Measurements from ENCODE around the gene FADS6. TPM values are rescaled to one million over a fixed set of nuclear protein-coding genes. Genes with fewer than 3 reads are reported as not detected.

FADS6 gene
- total and polyA plus RNA-seq, 2 donors from 2014 or later, result not detected

- Histone ChIP-seq H3K36me3 (ENCODE audit: control insufficient read depth in 2 of 3, insufficient read depth in 3 of 3, low read length in 3 of 3) (no peaks in the 10 kb centered on the region), H3K4me3 (ENCODE audit: low read length in 3 of 3) (no peak overlapping the region), H3K4me1 (ENCODE audit: control insufficient read depth in 2 of 3, insufficient read depth in 2 of 3, low read depth in 1 of 3, low read length in 3 of 3) (peaks cover 0 to 10% (median 0%) of the 10 kb centered on the region in 3 donors), H3K27me3 (ENCODE audit: control insufficient read depth, insufficient read depth, low read length) (no peaks in the 10 kb centered on the region), H3K27ac (ENCODE audit: low read depth in 2 of 2, low read length in 2 of 2) (no peak overlapping the region), H3K9ac (ENCODE audit: low read length in 3 of 3) (no peak overlapping the region), H3K9me3 (ENCODE audit: control insufficient read depth in 2 of 3, insufficient read depth in 1 of 3, low read length in 3 of 3) (no peaks in the 10 kb centered on the region)
- intact Hi-C loops (cut with DNase I), result no loop called here
- no peak for TF ChIP-seq CTCF (IDR thresholded peaks at IDR 0.05; ENCODE audit: borderline replicate concordance, extremely low read depth, insufficient read depth)
- no peak for DNase-seq
- no peak for FAIRE-seq
Observed at GRCh38 chr17:74842146-74842598, 51.3 kb downstream of the FADS6 start.

GRCh38 chr17:74840989-74841666 is 52.3 kb downstream of the FADS6 start:
- DNase-seq, result no peak
- Histone ChIP-seq H3K9ac (ENCODE audit: low read length in 3 of 3) (no peak overlapping the region), H3K27ac (ENCODE audit: low read depth in 2 of 2, low read length in 2 of 2) (no peak overlapping the region), H3K36me3 (ENCODE audit: control insufficient read depth in 2 of 3, insufficient read depth in 3 of 3, low read length in 3 of 3) (no peaks in the 10 kb centered on the region), H3K4me3 (ENCODE audit: low read length in 3 of 3) (no peak overlapping the region), H3K4me1 (ENCODE audit: control insufficient read depth in 2 of 3, insufficient read depth in 2 of 3, low read depth in 1 of 3, low read length in 3 of 3) (peaks cover 0 to 10% (median 0%) of the 10 kb centered on the region in 3 donors), H3K27me3 (ENCODE audit: control insufficient read depth, insufficient read depth, low read length) (no peaks in the 10 kb centered on the region), H3K9me3 (ENCODE audit: control insufficient read depth in 2 of 3, insufficient read depth in 1 of 3, low read length in 3 of 3) (no peaks in the 10 kb centered on the region)
- intact Hi-C loops (cut with DNase I), result no loop called here
- no peak for FAIRE-seq
- TF ChIP-seq CTCF (IDR thresholded peaks at IDR 0.05; ENCODE audit: borderline replicate concordance, extremely low read depth, insufficient read depth), result no peak

DNA sequence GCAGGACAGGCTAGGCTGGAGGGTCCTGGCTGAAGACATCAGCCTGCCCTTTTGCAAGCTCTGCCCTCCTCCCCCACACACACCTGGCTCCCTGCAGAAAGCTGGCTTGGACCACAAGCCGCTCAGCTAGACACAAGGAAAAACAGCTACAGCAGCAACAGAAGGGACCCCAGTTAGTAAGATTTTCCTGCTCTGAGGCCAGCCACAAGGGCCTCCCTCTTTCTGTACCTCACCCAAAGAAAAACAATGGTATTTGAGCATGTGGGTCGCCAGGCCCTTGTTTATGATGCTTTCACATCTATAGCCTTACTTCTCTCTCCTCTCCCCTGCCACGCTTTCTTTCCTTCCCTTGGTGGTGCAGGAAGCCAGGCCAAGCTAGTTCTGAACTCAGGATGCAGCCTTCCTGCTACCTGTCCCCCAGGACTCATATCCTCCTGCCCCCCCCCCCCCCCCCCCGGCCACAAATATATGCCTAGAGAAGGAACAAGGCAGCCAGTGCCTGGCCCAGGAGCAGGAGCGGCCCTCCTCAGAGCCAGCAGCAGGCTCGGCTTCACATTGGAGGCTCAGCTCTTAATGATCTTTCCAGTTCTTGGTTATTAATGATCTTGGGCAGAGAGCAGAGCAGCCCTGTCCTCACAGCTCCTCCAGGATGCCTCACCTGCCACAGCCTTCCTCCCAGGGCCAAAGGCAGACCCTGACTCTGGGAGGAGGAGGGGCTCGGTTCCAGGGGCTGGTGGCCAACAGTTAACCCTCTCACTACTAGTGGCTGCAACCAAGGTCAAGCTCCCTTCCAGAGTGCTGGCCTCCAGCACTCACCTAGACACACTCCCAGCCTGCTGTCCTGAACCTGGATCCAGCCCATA is 53.2 kb downstream of the FADS6 start:
- no peak overlapping the region for H3K4me3 ChIP-seq (ENCODE audit: low read length in 3 of 3)
- no peaks in the 10 kb centered on the region for H3K36me3 ChIP-seq (ENCODE audit: control insufficient read depth in 2 of 3, insufficient read depth in 3 of 3, low read length in 3 of 3)
- no peak overlapping the region for H3K9ac ChIP-seq (ENCODE audit: low read length in 3 of 3)
- intact Hi-C loops (cut with DNase I), result no loop called here
- no peak overlapping the region for H3K27ac ChIP-seq (ENCODE audit: low read depth in 2 of 2, low read length in 2 of 2)
- TF ChIP-seq CTCF (IDR thresholded peaks at IDR 0.05; ENCODE audit: borderline replicate concordance, extremely low read depth, insufficient read depth), result no peak
- H3K27me3 ChIP-seq (ENCODE audit: control insufficient read depth, insufficient read depth, low read length), result no peaks in the 10 kb centered on the region
- no peak for DNase-seq
- H3K9me3 ChIP-seq (ENCODE audit: control insufficient read depth in 2 of 3, insufficient read depth in 1 of 3, low read length in 3 of 3), result no peaks in the 10 kb centered on the region
- H3K4me1 ChIP-seq (ENCODE audit: control insufficient read depth in 2 of 3, insufficient read depth in 2 of 3, low read depth in 1 of 3, low read length in 3 of 3), result peaks cover 0 to 10% (median 0%) of the 10 kb centered on the region in 3 donors
- no peak for FAIRE-seq

Measured in kidney (tissue), 14 donors.